AG04450 (cell line): ENCODE results near the gene CD72. TPM values are rescaled to one million over a fixed set of nuclear protein-coding genes. Genes with fewer than 3 reads are reported as not detected.

Experiments used
- CTCF ChIA-PET: fragments of 300-600, 350-600 bp; formaldehyde crosslinking; extraction: SDS; loops from one replicate; lab custom pipeline; 2022; ENCODE audit warnings: antibody characterized with exemption, inconsistent platforms; lab: Charles Lee
- POLR2A ChIA-PET: fragments of 350-600 bp; formaldehyde crosslinking; extraction: SDS; loops from one replicate; lab custom pipeline; 2021; ENCODE audit warnings: antibody characterized with exemption, inconsistent platforms; lab: Yijun Ruan, JAX
- DNase-seq: peaks from one replicate; pipeline ENCODE4 v3.0.0-alpha.2; 2011; ENCODE audit warnings: low read depth, low spot score
- H3K27ac ChIP-seq: one replicate; pipeline ENCODE4 v1.5.1; 2012; ENCODE audit warnings: low read depth, low read length, control low read depth
- H3K27me3 ChIP-seq: one replicate; pipeline ENCODE4 v1.6.0; 2012; ENCODE audit warnings: low read length; ENCODE audit not compliant: control insufficient read depth, insufficient read depth
- H3K4me3 ChIP-seq: 2 replicates; pipeline ENCODE4 v1.5.1; 2011; ENCODE audit warnings: mild to moderate bottlenecking, low read depth, low read length, control low read depth
- H3K9me3 ChIP-seq: 2 replicates; pipeline ENCODE4 v1.5.1; 2012; ENCODE audit warnings: low read length; ENCODE audit not compliant: control insufficient read depth, insufficient read depth
- CTCF ChIP-seq: IDR thresholded peaks from 2 replicates; pipeline ENCODE4 v1.5.1; 2011; ENCODE audit warnings: low read depth, low read length, control low read depth, inconsistent platforms
- polyA plus RNA-seq: library from polyadenylated mRNA; depleted of rRNA; stranded (reverse); fragments of >200 nt; gene quantifications from 2 replicates; pipeline ENCODE4 v1.2.3, GENCODE V29; 2011

The CD72 gene
- polyA plus RNA-seq, 1 experiment, result 0.86 TPM

DNA sequence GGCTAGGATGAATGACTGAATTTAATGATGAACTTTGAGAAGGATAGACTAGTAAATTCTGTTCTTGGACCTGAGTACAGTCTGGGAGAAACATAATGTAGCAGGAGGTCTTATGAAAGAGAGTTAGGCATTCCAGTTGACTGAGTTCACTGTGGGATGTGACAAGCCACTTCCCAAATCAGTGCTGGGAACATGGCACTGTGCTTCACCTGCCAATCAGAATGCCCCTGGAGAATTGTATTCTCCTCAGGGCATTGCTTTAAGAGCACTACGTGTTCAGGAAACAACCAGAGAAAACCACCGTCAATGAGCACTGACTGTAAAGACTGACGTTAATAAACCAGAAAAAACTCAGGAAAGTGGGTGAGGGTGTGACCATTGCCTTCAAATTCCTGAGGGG, 41.1 kb upstream of the CD72 start:
- peak overlapping the region; percentile 96 for H3K27ac ChIP-seq
- POLR2A ChIA-PET, result interaction anchor here (1.4 to 3.8 kb wide), 4 partner anchors 20 to 73 kb away, joined by 6 to 75 read pairs (median 10); partner anchors contain the start of genes CREB3, TLN1 and TPM2

GRCh38 chr9:35658968-35659220, 40.7 kb upstream of the CD72 start:
- H3K27ac ChIP-seq, result peak overlapping the region; percentile 96
- POLR2A ChIA-PET, result interaction anchor here (1.4 to 3.8 kb wide), 7 partner anchors 13 to 73 kb away, joined by 5 to 75 read pairs (median 9); partner anchors contain the start of genes CREB3, TLN1 and TPM2
- no peak for DNase-seq
- H3K9me3 ChIP-seq, result peaks cover 3% of the 10 kb centered on the region; the same call in 1 of the 2 replicates
- no peaks in the 10 kb centered on the region for H3K27me3 ChIP-seq
- peak overlapping the region; percentile 93 for H3K4me3 ChIP-seq
- CTCF ChIA-PET, result interaction anchor here (0.6 to 3.7 kb wide), 13 partner anchors 11 to 166 kb away, joined by 3 to 30 read pairs (median 4); partner anchors contain the start of genes CREB3 and TLN1
- no peak for TF ChIP-seq CTCF

More for the DNA sequence above, 41.1 kb upstream of the CD72 start:
- no peak for DNase-seq
- TF ChIP-seq CTCF, result no peak
- Histone ChIP-seq H3K27me3 (no peaks in the 10 kb centered on the region), H3K4me3 (peak overlapping the region; percentile 93), H3K9me3 (peaks cover 3% of the 10 kb centered on the region; the same call in 1 of the 2 replicates)
- CTCF ChIA-PET, result interaction anchor here (0.6 to 3.7 kb wide), 10 partner anchors 11 to 165 kb away, joined by 3 to 30 read pairs (median 4); partner anchors contain the start of genes CREB3 and TLN1

DNA sequence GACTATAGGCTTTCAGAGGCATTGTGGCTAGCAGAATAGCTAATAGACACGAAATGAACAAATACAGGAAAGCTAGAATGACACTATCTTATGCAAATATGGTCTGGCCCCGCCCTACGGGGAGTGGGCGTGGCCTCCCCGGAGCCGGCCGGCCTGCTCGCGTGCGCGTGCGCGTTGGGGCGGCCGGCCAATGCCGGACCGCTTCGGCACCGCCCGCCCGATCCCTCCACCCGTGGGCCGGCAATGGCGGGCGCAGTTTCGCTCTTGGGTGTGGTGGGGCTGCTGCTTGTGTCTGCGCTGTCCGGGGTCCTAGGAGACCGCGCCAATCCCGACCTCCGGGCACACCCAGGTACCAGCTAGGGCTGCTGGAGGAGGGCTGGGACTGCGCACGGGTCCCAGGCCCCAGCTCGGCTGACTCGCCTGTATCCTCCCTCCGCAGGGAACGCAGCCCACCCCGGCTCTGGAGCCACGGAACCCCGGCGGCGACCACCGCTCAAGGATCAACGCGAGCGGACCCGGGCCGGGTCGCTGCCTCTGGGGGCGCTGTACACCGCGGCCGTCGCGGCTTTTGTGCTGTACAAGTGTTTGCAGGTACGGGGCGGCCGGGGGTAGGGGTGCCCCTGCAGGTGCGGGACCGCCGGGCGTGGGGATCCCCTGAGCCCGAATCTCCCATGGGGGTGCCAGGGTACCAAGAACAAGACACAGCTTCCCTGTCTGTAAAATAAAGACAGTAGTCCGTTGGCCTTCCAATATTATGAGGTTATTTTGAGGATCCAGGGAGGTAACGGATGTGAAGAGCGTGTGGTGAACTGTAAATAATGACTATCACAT, 40.1 kb upstream of the CD72 start, which contains the start of gene CCDC107:
CCDC107 (plus strand) TSS at position 156 of the 831 bp plus-strand sequence; CDS start at position 244, 88 bp downstream.
- Histone ChIP-seq H3K27ac (peak within 1 kb of the TSS; percentile 96), H3K9me3 (peaks cover 3% of the 10 kb centered on the region; the same call in 1 of the 2 replicates), H3K4me3 (peak within 1 kb of the TSS; percentile 93), H3K27me3 (no peaks in the 10 kb centered on the region)
- ChIA-PET POLR2A (interaction anchor here (0.9 to 3.8 kb wide), 12 partner anchors 12 to 91 kb away, joined by 3 to 75 read pairs (median 6); partner anchors contain the start of genes CREB3, GBA2, RGP1 and TLN1), CTCF (interaction anchor here (0.6 to 3.7 kb wide), 17 partner anchors 10 to 166 kb away, joined by 3 to 30 read pairs (median 3); partner anchors contain the start of genes CREB3 and TLN1)
- peak; percentile 49 for TF ChIP-seq CTCF
- DNase-seq, result no peak

DNA sequence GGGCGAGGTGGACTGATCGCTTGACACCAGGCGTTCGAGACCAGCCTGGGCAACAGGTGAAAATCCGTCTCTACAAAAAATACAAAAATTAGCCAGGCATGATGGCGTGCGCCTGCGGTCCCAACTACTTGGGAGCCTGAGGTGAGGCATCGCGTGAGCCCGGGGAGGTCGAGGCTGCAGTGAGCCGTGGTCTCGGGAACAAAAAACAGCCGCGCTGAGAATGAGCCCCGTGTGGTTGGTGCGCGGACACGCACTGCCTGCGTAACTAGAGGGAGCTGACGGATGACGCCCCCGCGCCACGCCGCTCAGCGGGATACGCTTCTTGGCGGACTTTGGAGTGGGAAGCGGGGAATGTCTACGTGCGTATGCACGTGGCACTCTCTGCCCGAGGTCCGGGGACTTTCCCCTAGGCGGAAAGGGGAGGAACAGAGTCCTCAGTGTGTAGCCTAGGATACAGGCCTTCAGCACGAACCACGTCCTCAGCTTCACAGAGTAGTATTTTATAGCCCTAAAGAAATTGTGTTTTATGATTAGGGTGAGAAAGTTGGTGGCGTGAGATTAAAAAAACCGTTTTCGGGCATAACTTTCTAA, 39.4 kb upstream of the CD72 start, which contains the start of gene RMRP:
RMRP (minus strand) TSS at position 474 of the 591 bp plus-strand sequence.
- TF ChIP-seq CTCF, result peak; percentile 34
- peak; percentile 99 for DNase-seq
- H3K9me3 ChIP-seq, result peaks cover 3% of the 10 kb centered on the region; the same call in 1 of the 2 replicates
- CTCF ChIA-PET, result interaction anchor here (0.6 to 3.7 kb wide), 12 partner anchors 9 to 77 kb away, joined by 3 to 30 read pairs (median 4); partner anchors contain the start of genes CREB3 and TLN1
- H3K4me3 ChIP-seq, result peak within 1 kb of the TSS; percentile 93
- H3K27me3 ChIP-seq, result no peaks in the 10 kb centered on the region
- peak within 1 kb of the TSS; percentile 96 for H3K27ac ChIP-seq
- POLR2A ChIA-PET, result interaction anchor here (0.5 to 3.8 kb wide), 16 partner anchors 11 to 1551 kb away, joined by 3 to 75 read pairs (median 6); partner anchors contain the start of genes CREB3, GBA2, RGP1 and TLN1
